ENCODE measurements around the gene PRDM16.

DNA sequence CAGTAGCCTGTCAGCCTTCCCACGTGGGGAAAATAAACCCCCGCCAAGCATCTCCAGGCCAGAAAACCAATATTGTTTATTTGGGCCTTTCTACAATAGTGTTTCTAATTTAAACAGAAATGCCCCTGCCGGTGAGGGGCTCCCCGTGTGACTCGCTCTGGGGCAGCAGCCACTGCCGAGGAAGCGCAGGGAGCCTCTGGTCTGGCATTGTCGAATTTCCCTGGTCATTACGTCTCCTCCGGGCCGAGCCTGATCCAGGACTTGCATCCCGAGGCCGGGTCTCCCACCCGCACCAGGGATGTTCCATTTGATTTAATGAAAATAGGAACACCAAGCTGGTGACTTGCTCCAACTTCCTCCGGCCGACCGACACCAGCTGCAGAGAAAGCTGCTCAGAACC lies 20.5 kb downstream of the PRDM16 start:
- no peak for TF ChIP-seq GABPA (IDR thresholded peaks at IDR 0.05; ENCODE audit: borderline replicate concordance, insufficient read depth, low read length)
- TF ChIP-seq RNF2 (IDR thresholded peaks at IDR 0.05; ENCODE audit: borderline replicate concordance, low read depth, low read length, missing control alignments, poor library complexity, severe bottlenecking) = no peak
- TF ChIP-seq ZNF274 (IDR thresholded peaks at IDR 0.05; ENCODE audit: borderline replicate concordance, extremely low read depth, low read length) = no peak
- no peak for TF ChIP-seq GTF2F1 (IDR thresholded peaks at IDR 0.05; ENCODE audit: borderline replicate concordance, low read depth, low read length)
- no peak for TF ChIP-seq CTCF (IDR thresholded peaks at IDR 0.05; ENCODE audit: control extremely low read depth in 1 of 3, insufficient read depth in 1 of 3, low read depth in 1 of 3, low read length in 3 of 3)
- no peak for TF ChIP-seq TEAD4 (IDR thresholded peaks at IDR 0.05; ENCODE audit: low read depth, low read length)
- no peak for TF ChIP-seq SAP30 (IDR thresholded peaks at IDR 0.05; ENCODE audit: insufficient read depth, insufficient replicate concordance, low read length)

Measured in H1 (cell line).